ENCODE data around the gene ALPG.
"Not testable (repeated sequence)": the region's sequence is repeated elsewhere in the genome, so short reads cannot be mapped to it uniquely, and the experiment has no call there.

ALPG gene

GRCh38 chr2:232444409-232445148 lies 37.9 kb downstream of the ALPG start:
- H3K4me2 ChIP-seq: no peak overlapping the region
- no peak; the same call in 1 of the 2 replicates for TF ChIP-seq CTCF (conservative IDR thresholded peaks at IDR 0.05; ENCODE audit: low read depth, low read length)
- no peaks in the 10 kb centered on the region for H3K27me3 ChIP-seq (ENCODE audit: insufficient read depth, low read depth)
- no peaks in the 10 kb centered on the region for H3K79me2 ChIP-seq (ENCODE audit: insufficient read depth, low read depth)
- no peaks in the 10 kb centered on the region for H4K20me1 ChIP-seq (ENCODE audit: insufficient read depth)
- no peaks in the 10 kb centered on the region for H3K36me3 ChIP-seq (ENCODE audit: insufficient read depth)
- no peak overlapping the region for H3K4me3 ChIP-seq (IDR thresholded peaks at IDR 0.05; ENCODE audit: insufficient read depth, low read depth, low read length)
- H3K9ac ChIP-seq: no peak overlapping the region
- peak overlapping the region; percentile 57; the same call in 1 of the 2 replicates for H2AFZ ChIP-seq (ENCODE audit: low read depth)
- H3K4me1 ChIP-seq (ENCODE audit: low read depth, poor library complexity, severe bottlenecking): no peaks in the 10 kb centered on the region
- no peak overlapping the region for H3K27ac ChIP-seq

GRCh38 chr2:232445149-232445885 lies 38.7 kb downstream of the ALPG start:
- not testable (repeated sequence) for H3K9ac ChIP-seq; H3K27ac ChIP-seq; H2AFZ ChIP-seq (ENCODE audit: low read depth); H3K4me2 ChIP-seq; H3K4me1 ChIP-seq (ENCODE audit: low read depth, poor library complexity, severe bottlenecking); H3K36me3 ChIP-seq (ENCODE audit: insufficient read depth); H4K20me1 ChIP-seq (ENCODE audit: insufficient read depth); H3K4me3 ChIP-seq (IDR thresholded peaks at IDR 0.05; ENCODE audit: insufficient read depth, low read depth, low read length); H3K79me2 ChIP-seq (ENCODE audit: insufficient read depth, low read depth); H3K27me3 ChIP-seq (ENCODE audit: insufficient read depth, low read depth)

GRCh38 chr2:232446266-232446777 lies 39.7 kb downstream of the ALPG start:
- H3K4me3 ChIP-seq (IDR thresholded peaks at IDR 0.05; ENCODE audit: insufficient read depth, low read depth, low read length); H3K79me2 ChIP-seq (ENCODE audit: insufficient read depth, low read depth); H3K9ac ChIP-seq; H3K27ac ChIP-seq; H3K4me2 ChIP-seq; H3K4me1 ChIP-seq (ENCODE audit: low read depth, poor library complexity, severe bottlenecking); H3K27me3 ChIP-seq (ENCODE audit: insufficient read depth, low read depth); H2AFZ ChIP-seq (ENCODE audit: low read depth); H3K36me3 ChIP-seq (ENCODE audit: insufficient read depth); H4K20me1 ChIP-seq (ENCODE audit: insufficient read depth): not testable (repeated sequence)
- peak; percentile 39; the same call in 1 of the 2 replicates for TF ChIP-seq CTCF (conservative IDR thresholded peaks at IDR 0.05; ENCODE audit: low read depth, low read length)

- Histone ChIP-seq H3K36me3 (ENCODE audit: insufficient read depth) (no peaks in the 10 kb centered on the region), H4K20me1 (ENCODE audit: insufficient read depth) (no peaks in the 10 kb centered on the region), H3K9ac (no peak overlapping the region), H3K4me3 (IDR thresholded peaks at IDR 0.05; ENCODE audit: insufficient read depth, low read depth, low read length) (no peak overlapping the region), H3K4me2 (no peak overlapping the region), H3K79me2 (ENCODE audit: insufficient read depth, low read depth) (no peaks in the 10 kb centered on the region), H3K27me3 (ENCODE audit: insufficient read depth, low read depth) (no peaks in the 10 kb centered on the region), H2AFZ (ENCODE audit: low read depth) (no peak overlapping the region; the same call in 1 of the 2 replicates), H3K27ac (no peak overlapping the region), H3K4me1 (ENCODE audit: low read depth, poor library complexity, severe bottlenecking) (no peaks in the 10 kb centered on the region)
- no peak for TF ChIP-seq CTCF (conservative IDR thresholded peaks at IDR 0.05; ENCODE audit: low read depth, low read length)
Measured at GRCh38 chr2:232447091-232447620, 40.5 kb downstream of the ALPG start.
